ENCODE measurements around the gene ATP2B1.
"Not testable (repeated sequence)": the region's sequence is repeated elsewhere in the genome, so short reads cannot be mapped to it uniquely, and the experiment has no call there.

ATP2B1 gene

DNA sequence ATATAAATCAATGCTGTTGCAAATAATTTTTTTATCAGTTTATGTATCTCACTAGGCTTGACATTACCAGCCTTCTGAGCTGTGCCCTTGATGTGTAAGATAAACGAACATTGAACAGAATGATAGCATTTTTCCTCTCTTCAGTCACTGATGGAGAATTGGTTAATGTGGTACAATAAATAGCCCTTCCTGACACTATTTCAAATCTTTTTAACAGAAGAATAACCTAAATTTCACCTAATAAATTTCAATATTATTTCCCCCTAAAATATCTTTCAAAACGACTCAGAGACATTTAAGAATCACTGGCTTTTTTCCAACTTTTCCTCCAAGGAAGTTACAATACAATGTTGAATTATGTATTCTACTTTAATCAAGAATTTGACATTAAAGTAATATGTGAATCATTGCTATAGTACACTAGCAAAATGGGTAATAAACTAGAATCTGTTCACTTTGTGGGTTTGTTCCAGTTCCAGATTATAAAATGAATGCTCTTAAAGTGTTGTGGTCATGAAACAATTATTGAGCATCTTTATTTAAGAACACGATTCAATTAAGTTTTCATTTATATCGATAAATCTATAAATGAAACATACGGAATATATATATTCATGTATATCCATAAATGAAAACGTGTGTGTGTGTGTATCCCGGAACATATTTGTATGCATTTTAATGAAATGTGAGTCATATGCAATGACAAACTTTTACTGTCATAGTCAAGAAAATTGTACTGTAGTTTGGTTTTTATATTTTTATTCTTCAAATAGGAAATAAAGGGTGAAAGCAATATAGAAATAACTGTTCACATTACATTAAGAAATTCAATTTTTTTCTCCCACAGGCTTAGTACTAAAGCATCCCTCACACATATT is 2.5 kb upstream of the ATP2B1 start:
- DNase-seq = no peak

DNA sequence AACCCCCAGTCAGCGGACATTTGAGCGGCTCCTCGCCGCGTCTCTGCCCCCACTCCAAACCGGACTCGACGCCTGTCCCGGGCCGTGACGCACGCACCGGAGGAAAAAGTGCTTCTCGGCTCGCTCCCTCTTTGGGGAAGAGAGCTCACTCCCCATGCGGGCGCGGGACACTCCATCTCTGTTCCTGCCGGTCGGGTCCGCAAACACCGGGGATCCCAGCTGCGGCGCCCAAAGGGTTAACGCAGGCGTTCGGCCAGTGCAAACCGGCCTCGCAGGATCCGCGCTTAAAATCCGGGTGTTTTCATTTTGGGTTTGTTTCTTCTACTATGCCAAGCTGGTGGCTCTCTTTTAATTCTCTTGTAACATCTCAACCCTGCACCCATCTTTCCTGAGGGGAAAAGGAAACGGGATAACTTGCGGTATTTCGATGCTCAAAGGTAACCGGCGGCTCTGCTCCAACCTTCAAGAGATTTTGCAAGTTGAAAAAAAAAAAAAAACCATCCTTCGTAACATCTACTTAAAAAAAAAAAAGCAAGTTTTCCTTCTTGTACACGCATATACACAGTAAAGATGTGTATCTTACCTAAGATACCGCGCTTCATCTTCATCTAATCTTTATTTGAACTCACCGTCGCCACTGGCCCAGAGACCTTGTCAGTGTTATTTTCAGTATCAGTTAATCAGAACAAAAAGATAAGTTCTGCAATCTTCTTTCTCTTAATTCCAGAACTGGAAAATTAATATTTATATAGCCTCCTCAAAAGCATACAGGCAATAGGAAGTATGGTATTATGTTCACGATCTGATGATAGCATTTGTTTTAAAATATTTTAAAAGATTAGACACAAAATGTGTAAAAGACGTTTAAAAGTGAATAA is 1.6 kb upstream of the ATP2B1 start:
- no peak for DNase-seq

DNA sequence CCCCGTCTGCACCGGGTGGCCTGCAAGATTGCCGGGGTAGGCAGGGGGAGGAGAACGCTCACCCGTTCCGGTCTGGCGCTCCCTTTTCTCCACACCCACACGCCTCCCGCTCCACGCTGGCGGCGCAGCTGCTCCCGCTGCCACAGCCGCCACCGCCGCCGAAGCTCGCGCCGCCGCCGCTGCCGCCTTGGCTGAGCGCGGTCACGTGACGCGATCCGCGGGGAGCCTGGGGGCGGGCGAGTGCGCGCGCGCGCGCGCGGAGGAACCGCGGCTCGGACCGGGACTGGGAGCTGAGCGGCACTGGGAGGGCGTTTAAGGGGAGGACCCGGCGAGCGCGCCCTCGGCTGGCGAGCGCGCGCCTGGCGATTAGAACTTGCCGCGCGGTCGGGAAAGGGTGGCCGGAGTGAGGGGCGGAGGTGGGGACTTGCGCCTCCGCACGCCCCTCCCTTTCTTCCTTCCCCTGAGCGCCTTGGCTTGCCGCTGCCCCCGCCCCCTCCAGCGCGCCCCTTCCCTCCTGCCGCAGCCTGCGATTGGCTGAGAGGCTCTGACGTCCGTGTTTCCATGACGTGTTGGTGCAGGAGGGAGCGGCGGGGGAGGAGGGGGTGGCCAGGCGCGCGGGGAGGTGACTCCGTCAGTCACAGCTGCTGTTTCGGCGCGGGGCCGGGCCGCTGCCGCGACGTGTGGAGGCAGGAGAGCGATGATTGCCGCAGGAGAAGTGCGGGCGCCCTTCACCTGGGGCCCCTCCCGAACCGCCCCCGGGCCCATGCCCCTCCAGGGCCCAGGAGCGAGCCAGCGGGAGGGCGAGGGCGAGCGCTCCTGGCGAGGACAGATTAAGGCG is 738 bp upstream of the ATP2B1 start:
- peak; percentile 90 for DNase-seq

DNA sequence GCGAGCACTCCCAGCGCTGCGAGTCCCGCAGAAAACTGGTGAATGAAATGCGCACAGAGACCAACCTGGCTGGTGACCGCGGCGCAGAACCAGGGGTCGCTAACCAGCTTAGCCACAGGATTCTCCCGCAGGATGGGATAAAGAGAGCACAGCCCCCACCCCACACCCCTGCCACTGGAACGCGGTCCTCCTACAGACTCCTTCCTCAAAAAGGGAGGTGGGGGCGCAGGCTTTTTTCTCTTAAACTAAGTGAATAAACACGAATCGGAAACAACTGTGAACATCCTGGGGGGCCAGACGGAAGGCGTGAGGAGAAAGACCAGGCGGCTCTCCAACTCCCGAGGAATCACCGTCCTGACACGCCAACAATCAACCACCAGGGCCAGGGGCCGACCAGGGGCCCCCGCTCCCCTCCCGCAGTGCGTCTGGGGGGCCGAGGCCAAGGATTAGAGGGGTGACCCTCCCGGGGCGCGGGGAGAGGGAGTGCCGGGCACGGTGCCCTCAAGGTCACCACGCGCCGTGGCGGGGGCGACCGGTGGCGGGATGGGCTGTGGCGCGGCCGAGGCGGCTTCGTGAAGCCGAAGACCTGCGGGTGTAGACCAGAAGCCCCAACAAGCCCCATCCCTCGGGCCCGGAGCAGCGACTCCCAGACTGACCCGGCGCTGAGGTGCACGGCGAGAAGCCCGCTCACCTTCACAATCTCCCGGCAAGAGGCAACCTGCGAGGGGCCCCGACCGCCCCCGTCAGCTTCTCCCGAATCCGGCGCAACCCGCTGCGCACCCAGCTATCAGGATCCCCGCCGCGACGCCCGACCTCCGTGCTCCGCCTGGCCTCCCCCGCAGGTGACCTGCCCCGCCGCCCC is 704 bp downstream of the ATP2B1 start:
- DNase-seq = no peak

DNA sequence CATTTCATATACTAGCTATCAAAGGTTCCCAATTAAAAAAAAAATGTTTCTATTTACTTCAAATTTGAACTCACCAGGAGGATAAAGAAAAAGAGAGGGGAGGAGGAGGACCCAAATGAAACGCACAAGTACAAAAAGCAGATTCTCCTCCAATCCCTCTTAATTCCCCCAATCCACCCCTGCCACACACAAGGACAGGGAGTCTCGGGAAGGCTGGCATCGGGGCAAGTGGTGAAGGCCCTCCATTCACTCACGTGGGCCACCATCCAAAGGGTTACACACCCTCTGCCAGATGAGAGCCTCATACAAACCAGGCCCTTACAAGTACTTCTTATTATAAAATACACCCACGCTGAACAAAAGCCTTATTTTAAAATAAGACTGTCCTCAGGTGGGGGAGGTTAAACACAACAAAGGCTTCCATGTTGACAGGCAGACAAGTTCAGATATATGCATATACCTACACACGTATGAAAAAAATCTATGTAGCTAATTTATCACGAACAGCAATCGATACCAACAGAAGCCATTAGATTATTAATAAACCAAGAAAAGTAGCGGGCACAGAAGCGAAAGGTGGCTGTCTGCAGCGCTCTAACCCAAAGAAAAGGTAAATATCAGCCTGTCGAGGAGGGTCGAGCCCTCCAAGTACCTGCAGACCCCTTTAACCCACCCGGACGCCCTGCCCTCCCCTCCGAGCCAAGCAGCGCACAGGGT is 1.5 kb downstream of the ATP2B1 start:
- no peak for DNase-seq

DNA sequence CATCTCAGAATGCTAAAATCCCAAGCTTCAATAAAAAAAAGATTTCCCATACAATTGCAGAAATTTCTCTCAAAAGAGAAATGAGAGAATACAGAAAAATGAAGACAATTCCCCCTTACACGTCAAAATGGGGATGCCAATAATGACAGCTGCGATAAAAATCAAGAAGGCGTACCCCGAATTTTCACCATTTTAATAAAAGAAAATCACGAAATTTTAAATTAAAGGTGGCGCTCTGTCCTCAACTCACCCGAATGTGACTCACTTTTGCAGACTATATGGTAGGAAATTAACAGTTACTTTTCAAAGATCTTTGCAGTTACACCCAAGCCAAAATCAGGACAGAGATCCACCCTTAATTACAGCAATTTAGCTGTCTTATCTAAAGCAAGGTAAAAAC is 2.1 kb downstream of the ATP2B1 start:
- DNase-seq = no peak

DNA sequence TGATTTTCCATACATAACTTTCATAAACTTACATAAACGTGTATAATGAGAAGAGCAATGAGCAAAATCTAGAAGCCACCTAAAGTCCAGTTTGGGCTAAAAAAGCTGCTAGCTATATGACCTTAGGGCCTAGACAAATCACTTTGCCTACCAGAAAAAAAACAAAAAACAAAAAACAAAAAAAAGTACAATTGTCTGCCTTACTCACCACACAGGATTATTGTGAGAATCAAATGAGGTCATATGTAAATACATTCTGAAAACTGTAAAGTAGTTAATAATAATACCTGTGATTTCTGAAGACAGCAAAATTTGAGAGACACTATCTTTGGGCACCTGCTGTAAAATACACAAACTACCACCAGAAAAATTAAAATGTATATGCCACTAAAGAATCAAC is 4.2 kb downstream of the ATP2B1 start:
- DNase-seq = no peak

DNA sequence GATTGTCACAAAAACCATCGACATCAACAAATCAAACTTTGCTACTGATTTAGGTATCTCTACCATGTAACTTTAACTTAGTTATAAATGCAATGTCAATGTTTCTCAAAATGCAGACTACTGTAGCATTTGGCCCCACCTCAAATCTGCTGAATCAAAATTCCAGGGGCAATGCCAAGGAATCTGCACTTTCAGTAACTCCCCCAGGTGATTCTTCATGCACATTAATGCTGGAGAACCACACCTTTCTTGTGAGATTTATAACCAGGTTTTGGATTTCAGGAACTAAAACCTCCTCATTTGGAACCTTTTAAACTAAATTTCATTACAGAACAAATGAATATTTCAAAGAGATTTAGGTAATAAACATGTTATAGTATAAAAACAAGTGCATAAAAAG is 4.9 kb downstream of the ATP2B1 start:
- DNase-seq = no peak

DNA sequence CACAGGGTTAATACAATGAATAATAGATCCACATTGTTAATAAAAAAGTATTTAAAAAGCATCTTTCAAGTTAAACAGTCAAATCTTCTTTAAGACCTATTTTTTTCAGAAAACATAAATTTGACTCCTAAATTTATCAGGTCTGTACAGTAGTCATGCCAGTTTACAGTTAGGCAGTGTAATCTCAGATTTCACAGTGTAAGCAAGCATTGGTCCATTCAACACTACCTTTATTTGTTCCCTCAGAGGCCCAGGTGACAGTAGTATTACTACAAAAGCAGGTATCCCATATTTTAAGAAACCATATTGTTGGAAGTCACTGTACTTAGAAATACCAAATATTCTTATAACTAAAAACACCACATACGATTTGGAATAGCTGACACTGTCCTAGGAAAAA is 6.1 kb downstream of the ATP2B1 start:
- no peak for DNase-seq

DNA sequence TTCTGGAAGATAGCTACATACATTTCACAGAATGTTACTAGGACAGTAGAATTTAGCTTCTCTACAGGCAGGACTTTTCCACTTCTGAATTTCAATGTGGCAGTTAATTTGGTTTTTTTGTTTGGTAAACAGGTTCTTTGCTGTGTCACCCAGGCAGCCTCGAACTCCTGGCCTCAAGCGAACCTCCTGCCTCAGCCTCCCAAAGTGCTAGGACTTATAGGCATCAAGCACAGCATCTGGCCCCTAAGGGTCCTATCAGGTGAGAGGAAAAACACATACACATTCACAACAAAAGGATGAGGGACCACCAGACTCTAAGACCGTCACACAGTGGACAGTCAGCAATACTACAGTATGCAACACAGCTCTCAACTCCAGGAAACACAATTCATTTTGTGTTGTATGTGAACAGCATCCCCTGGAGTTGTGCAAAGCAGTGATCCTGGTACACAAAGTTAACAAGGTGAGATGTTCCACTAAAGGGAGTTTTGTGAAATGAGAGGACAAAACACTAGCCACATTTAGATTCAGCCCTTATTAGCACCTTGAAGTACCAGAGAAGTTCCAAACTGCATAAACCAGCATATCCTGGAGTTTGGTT is 6.9 kb downstream of the ATP2B1 start:
- DNase-seq = no peak

DNA sequence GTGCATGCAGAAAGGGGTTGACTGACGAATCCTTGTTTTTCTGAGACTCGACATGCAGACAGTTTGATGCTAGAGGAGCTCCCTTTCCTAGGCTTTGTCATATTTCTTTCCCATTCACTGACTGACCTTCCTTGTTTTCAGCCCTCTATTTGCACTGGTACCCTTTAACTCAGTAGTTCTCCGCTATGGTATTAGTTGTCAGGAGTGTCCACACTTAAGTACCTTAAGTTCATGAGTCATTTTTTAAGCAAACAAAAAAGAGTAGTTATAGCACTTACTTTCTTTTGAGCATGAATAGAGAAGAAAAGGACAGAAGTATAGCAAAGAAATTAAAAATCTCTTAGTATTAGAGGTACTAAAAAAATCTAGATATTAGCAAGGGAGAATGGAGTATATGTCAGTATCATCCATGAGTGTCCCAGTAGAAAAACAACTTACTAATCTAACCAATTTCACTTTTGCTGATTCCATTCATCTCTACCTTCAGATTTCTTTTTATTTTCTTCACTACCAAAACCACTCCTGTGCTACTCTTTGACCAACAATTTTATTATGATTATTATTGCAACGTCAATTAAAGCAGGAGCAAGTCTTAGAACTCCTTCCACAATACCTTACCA is 8.3 kb downstream of the ATP2B1 start:
- DNase-seq = no peak

DNA sequence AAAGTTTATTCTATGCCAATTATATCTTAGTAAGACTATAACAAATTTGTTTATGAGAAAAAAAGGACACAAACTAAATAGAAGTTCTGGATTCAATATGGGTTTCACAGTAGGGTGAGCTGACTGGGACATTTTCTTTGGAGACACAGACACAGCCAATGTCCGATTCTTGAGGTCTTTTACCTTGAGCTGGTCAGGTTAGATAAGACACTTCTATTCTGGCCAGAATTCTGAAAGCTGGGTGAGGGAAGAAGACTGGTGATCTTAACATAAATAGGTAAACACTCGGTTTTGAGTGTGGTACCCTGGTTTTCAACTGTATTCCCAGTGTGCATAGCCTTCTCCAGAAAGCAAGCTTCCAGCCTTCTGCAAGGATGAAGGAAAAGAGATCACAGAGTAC is 10.0 kb downstream of the ATP2B1 start:
- no peak for DNase-seq

DNA sequence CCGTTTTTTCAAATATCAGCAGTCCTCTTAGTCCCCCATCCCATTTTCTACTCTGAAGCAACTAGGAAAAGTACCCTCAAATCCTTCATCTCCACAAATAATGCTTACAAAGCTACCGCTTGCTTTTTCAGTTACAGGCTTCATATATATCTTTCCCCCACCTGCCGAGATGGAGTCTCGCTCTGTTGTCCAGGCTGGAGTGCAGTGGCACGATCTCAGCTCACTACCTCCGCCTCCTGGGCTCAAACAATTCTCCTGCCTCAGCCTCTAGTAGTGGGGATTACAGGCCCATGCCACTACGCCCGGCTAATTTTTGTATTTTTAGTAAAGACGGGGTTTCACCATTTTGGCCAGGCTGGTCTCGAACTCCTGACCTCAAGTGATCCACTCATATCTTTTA is 10.9 kb downstream of the ATP2B1 start:
- not testable (repeated sequence) for DNase-seq

DNA sequence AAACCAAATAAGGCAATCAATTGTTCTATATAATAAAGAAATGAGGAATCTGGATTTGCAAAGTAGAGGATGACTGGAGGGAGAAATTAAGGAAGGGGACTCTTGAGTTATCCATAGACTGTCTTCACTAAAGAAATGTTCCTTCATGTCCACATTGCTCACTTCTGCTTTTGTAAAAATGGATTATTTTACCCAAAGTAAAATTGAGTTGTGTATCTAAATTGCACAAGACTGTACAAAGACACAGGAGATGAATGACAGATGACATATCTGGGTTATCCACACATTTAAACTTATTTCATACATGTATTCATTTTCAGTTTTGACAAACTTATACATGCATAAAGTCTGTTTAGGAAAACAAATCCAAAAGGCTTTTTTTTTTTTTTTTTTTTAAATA is 11.3 kb downstream of the ATP2B1 start:
- no peak for DNase-seq

DNA sequence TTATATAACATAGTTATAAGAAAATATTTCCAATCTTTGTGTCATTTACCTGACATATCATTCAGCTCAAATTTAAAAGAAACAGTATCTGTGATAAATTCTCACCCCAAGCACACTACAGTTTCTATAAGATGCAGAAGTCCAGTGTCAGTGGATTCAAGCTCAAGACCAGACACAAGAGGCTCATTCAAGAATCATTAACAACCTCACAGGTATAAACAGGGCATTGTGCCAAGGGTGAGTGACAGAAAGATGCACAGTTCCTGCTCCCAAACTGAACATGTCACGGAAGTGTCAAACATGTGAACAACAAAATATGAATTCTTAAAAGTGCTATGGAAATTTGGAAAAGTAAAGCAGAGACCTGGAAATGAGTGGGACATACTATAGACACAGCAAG is 12.8 kb downstream of the ATP2B1 start:
- no peak for DNase-seq

DNA sequence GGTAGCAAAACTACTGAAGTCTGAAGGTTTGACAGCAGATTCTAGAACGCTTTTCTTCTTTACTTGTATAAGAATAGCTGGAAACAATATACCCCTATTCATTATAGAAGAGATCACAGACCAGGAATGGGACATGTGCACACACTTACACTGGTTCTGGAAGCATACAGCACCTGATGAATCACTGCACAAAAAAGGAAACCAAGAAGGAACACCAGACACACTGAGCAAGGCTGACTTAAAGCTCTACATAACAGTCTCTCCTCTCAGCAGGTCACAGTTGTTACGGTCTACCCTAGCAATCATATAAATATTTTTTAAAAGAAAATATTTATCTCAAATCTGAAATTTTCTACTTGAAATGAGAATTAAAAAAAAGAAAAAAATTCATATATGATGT is 13.5 kb downstream of the ATP2B1 start:
- DNase-seq = no peak

DNA sequence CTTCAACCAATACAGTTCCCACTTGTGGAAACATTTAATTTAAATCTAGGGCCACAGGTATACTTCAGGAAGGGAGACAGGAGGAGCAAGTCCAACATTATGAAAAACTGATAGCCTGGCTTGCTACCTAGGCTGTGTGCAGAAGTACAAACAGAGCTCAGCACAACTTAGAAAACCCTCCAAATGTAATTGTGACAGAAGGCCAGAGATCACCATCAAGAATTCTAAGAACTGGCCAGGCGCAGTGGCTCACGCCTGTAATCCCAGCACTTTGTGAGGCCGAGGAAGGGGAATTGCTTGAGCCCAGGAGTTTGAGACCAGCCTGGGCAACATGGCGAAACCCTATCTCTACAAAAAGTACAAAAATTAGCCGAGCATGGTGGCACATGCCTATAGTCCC is 14.1 kb downstream of the ATP2B1 start:
- no peak for DNase-seq

DNA sequence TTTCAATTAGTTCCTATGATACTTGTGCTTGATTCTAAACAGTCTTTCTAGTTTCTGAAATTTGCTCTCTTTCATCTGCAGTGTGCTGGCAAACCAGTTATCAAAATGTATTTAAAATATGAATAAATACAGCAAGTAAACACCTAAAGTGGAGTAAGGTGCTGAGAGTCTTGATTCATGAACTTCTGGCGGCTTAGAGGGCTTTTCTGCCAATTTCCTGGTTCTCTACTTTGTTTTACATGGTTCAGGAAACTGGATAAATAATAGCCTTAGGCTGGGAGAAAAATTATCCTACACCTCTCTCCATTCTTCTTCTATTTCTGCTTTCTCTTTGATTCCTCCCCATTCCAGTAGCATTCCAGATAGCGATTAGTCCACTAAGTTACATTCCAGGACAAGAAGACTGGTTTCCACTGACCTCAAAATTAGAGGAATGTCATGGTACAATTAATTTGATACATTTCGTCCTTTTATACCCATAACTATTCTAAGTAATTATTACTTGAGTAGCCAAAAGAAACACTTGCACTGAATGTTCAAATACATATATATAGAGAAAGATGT is 14.9 kb downstream of the ATP2B1 start:
- no peak for DNase-seq

DNA sequence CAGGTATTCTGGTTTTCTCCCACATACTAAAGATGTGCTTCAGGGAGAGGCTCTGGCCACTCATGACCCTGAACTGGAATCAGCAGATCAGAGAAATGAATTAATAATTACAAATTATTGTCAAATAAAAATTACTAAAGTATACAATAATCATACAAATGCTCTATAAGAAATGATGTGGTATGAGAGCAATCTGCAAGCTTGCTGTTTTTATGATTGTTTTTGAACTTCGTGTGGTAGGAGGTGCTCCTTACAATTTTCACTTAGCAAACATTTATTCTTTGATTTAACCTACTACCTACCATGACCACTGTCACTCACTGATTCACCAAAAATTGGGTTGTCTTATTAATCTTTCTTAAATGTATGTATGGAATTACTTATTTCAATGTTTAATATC is 16.2 kb downstream of the ATP2B1 start:
- DNase-seq = no peak

DNA sequence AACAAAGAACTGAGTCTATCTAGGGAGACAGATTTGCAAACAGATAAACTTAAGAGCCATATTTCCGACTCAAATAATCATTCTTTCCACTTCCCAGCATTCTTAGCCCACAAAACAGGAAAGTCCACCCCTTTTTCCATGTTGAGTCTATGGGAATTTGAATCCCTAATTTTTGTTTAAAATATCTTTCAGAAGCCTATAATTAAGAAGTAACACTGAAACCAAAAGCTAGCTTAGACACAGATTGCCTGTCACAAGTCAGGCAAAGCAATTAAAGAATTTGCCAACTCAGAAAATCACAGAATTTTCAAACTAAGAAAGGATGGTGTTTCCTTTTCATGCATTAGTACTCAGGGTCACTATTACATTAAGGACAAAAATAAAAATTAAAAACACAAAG is 17.0 kb downstream of the ATP2B1 start:
- DNase-seq = no peak
